SK-N-MC (cell line): Measurements from ENCODE around the gene ECE1.

Source experiments
- EZH2 ChIP-seq: fragments of 200-600 bp; sonication (generic); IDR thresholded peaks from one replicate; pipeline ENCODE4 v1.6.1; 2017; ENCODE audit warnings: antibody characterized with exemption
- FOXP2 ChIP-seq: optimal IDR thresholded peaks from 2 replicates; pipeline ENCODE3; 2011; ENCODE audit warnings: mild to moderate bottlenecking, moderate library complexity; ENCODE audit not compliant: insufficient read depth; ENCODE audit errors: extremely low read length, control extremely low read depth
- POLR2AphosphoS5 ChIP-seq: IDR thresholded peaks from 2 replicates; pipeline ENCODE4 v1.6.1; 2012; ENCODE audit warnings: mild to moderate bottlenecking, low read depth, low read length, borderline replicate concordance

- no peak for TF ChIP-seq EZH2
- TF ChIP-seq FOXP2: no peak
- TF ChIP-seq POLR2AphosphoS5: no peak
Measured at GRCh38 chr1:21313886-21314721, 23.8 kb upstream of the ECE1 start.
